GM19238 (cell line): ENCODE measurements around the gene ACOT11.
A peak's percentile ranks its signal among the peaks of the same experiment; 100 is the strongest.

Source experiments
- DNase-seq: peaks from one replicate; pipeline ENCODE4 v3.0.0; 2011; ENCODE audit warnings: low spot score; ENCODE audit not compliant: insufficient read length

The ACOT11 gene

GRCh38 chr1:54585181-54586066, 37.4 kb downstream of the ACOT11 start:
- DNase-seq, result no peak

- no peak for DNase-seq
Measured at GRCh38 chr1:54588377-54588776, 40.3 kb downstream of the ACOT11 start.

DNA sequence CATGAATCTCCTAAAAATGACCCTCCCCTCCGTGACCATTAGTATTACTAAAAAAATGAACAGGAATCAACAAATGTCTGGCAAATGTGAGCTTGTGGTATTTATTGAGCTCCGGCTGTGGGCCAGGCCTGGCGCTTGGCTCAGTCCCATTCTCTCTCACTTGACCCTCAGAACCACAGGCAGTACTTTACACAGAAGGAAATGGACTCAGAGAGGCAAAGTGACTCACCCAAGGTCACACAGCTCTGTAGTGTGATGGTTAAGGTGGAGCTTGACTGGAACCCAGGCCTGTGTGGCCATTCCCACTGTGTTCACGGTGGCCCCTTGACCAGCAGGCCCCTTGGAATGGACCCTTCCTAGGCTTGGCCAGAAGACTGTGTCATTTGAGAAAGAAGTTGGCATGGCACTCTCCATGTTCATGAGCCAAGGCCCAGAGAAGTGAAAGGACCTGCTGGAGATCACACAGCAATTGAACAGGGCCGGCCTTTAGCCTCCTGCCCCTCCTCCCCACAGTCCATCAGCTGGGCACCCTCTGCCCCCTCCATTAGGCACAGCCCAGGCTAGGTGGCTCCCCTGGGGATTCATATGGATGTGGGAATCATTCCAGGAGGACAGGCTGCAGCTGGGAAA, 43.2 kb downstream of the ACOT11 start:
- DNase-seq, result no peak

DNA sequence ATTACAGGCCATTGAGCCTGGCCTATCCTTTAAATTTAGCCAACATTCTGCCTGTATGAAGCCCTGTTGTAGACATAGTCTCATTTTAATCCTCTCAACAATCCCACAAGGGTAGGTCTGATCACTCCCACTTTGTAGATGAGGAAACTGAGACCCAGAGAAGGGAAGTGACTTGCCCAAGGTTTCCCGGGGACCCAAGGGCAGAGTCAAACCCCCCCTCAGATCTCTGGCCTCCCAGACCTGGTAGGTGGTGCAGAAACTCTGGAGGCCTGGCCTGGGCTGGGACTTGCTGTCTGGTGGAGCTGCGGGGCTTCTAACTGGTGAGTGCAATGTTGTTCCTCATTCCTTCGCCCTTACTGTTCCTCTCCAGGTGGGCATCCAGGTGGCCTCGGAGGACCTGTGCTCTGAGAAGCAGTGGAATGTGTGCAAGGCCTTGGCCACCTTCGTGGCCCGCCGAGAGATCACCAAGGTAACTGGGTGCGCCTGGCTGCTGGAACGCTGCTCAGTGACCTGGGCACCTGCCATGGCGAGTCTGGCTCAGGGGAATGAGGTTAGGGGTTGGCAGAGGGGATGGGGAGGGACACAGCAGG, 45.6 kb downstream of the ACOT11 start:
- DNase-seq, result no peak

DNA sequence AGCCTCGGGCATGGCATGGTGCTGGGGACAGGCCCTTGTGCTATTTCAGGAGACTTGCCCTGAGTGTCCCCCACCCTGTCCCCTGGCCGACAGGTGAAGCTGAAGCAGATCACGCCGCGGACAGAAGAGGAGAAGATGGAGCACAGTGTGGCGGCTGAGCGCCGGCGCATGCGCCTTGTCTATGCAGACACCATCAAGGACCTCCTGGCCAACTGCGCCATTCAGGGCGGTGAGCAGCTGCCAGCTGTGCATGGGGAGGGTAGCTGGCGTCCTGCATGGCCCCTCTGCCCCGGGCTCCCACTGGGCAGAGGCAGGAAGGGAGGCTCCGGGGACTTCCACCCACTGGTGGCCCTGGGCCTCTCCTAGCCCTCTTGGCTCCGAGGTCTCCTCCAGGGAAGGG, 46.4 kb downstream of the ACOT11 start:
- DNase-seq, result no peak

GRCh38 chr1:54595956-54596498, 48.0 kb downstream of the ACOT11 start:
- no peak for DNase-seq

GRCh38 chr1:54596756-54597155, 48.7 kb downstream of the ACOT11 start:
- no peak for DNase-seq

DNA sequence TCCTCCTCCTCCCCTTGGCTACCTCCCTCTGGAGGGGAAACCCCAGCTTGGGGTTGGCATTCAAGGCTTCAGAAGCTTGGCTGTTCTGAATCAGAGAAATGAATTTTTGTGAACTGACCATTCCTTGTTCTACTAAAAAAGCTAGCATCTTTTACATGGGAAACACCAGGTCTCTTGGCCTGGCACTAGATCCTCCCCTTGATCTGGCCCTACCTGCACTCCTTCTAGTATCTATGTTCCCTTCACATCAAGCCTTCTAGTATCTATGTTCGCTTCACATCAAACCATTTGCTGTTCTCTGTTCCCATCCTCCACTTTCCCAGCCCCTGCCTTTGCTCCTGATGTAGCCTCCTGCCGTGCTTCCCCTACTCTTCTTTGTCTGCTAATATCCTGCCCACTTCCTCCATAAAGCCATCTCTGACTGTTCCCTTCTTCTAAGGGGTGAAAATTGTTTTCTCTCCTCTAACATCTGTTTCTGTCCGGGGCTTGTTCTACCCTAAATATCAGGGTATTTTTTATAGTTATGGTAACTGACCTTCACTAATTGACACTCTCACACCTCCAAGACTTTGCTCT, 49.5 kb downstream of the ACOT11 start:
- no peak for DNase-seq

DNA sequence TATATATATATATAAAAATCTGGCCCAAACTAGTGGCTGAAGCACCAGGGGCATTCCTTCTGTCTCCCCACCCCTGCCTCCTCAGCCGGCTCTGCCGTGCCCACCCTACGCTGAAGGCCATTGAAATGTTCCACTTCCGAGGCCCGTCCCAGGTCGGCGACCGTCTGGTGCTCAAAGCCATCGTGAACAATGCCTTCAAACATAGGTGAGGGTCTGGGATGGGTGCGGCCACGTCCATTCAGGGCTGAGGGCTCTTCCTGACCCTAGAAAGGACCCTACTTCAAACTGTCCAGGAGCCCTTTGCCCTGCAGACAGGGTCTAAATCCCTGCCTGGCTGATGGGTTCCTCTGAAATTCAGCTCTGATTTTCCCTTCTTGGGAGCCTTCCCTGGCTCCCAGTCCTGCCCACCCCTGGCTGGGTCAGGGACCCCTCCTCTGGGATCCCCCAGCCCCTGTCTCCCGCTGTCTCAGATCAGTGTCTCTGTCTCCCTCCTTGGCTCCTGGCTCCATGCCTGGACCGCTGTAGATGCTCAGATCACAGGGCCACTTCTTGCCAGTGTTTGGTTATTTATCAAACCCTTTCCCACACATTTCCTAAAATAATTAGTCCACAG, 51.3 kb downstream of the ACOT11 start:
- DNase-seq, result no peak

DNA sequence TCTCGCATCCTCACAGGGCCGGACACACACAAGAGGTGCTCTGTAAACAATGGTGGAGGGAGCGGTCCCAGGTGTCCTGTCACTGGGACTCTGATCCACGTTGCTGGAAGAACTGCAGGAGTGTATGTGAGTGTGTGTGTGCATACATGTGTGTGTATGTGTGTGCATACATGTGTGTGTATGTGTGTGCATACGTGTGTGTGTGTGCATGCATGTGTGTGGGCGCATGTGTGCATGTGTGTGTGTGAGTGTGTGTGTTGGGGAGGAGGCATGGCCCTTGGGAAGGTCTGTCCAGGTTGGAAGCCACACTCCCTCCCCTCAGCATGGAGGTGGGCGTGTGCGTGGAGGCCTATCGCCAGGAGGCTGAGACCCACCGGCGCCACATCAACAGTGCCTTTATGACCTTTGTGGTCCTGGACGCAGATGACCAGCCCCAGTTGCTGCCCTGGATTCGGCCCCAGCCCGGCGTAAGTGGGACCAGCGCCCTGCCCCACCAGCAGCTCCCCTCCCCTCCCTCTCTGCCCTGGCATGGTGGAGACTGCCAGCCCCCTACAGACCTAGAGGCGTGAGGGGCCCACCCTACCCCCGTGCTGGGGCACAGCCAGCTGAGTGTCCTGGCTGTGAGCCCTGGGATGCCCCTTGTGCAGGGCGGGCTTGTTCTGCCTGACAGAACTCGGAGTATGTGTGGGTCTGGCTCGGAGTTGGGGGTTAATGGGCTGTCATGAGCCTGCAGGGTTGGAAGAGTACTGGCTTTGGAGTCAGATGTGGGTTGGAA, 53.1 kb downstream of the ACOT11 start:
- DNase-seq, result no peak

- no peak for DNase-seq
Measured at GRCh38 chr1:54601730-54602129, 53.7 kb downstream of the ACOT11 start.

DNA sequence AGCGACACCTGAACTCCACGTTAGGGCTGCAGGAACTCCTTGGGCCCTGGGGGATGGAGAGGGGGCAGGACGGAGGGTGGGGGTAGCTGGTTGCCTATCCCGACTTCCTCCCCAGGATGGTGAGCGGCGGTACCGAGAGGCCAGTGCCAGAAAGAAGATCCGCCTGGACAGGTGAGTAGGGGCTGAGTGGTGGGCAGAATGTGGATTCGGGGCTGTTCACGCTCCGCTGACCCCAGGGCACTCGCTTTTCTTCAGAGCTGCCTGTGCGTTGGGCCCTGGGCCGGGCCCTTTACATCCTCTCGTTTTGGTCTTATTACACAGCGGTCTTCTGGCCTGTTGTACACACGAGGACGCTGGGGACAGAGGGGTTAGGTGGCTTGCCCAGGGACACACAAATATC, 54.5 kb downstream of the ACOT11 start:
- DNase-seq, result no peak

DNA sequence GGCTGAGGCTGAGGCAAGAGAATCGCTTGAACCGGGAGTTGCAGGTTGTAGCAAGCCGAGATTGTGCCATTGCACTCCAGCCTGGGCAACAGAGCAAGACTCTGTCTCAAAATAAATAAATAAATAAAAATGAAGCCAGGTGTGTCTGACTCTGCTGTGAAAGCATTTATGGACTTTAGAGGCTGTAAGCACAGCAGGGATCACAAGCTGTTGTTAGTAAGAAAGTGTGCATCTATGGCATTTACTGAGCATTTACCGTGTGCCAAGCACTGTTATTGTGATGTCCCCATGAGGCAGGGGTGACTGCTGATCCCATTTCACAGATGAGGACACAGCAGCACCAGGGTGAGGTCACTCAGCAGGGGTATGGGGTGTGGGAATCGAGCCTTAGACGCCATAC, 55.2 kb downstream of the ACOT11 start:
- DNase-seq, result no peak

- no peak for DNase-seq
Measured at GRCh38 chr1:54604051-54604450, 56.0 kb downstream of the ACOT11 start.

DNA sequence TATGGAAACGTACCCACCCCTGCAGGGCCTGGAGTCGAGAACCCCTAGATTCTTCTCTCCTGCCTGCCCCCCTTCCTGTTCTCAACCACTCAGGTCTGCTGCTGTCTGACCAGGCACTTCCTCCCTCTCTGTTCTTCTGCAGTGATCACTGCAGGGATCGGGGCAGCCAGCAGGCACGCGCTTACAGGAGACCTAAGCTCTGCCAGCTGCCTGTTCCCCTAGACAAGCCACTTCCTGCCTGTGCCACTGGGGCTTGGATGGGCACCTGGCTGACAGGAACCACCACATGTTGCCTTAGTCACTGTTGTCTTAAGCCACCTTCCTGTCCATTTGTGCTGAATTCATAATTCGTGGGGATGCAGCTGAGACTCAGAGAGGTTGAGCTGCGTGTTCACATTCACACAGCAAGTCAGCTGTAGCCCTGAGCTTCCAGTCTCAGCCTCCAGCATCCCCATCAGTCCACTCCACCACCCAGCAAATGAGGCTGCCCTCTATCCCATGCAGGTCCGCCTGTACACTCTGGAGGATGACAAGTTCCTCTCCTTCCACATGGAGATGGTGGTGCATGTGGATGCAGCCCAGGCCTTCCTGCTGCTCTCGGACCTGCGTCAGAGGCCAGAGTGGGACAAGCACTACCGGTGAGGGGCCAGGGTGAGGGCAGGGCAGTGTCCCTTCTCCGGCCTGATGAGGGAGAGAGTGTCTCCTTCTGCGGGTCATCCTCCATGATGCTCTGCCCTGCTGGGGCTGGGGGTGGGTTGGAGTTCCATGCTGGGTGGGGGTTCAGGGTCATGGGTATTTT, 56.7 kb downstream of the ACOT11 start:
- DNase-seq, result peak; percentile 20

- no peak for DNase-seq
Measured at GRCh38 chr1:54606096-54606989, 58.3 kb downstream of the ACOT11 start.

GRCh38 chr1:54606990-54607325, 58.9 kb downstream of the ACOT11 start:
- no peak for DNase-seq

DNA sequence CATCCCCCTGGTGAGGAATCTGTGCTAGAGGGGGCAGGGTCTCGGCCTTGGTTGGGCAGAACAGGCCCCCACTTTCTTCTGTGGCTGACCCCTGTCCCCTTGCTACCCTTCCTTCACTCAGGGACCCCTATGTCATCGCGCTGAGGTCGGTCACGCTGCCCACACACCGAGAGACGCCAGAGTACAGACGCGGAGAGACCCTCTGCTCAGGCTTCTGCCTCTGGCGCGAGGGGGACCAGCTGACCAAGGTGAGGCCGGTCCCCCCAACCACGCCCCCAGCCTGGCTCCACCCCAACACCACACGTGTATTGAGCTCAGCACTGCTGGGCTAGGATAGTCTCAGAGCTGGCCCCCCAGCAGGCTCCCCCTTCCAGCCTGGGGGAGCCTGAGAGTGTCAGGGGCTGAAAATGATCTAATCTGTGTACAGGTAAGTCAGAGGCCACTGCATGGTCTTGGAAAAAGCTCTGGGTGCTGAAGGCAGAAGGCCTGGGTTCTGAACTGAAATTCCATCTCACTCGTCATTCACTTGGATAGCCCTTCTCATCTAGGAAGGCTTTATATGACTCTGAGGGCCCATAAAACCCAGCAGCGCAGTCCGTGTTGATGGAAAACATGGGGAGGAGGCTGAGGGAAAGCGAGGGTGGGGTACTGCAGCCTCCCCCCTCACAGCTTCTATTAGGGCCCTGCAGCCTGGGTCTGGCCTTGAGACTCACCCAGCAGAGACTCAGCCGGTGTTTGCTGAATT, 60.0 kb downstream of the ACOT11 start:
- DNase-seq, result no peak
